ENCODE results near the gene TEX2.

TEX2 gene

DNA sequence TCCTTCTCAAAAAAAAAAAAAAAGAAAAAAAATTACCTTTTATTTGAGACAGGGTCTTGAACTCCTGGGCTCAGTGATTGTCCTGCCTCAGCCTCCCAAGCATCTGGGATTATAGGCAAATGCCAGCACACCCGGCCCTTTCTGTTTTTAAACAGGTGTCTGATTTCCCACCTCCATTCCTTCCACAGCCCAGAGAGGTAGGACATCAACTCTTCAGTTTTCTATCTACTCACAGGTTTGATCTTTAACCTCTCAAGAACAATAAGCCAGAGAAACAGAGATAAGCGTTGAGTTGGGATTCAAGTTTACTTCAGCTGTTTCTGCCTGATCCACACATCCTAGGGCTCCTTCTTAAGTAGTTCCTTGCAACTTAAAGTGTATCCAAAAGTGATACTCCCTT, 41.5 kb upstream of the TEX2 start:
- no peak overlapping the region for H3K27ac ChIP-seq
- TF ChIP-seq, protein P1, sequence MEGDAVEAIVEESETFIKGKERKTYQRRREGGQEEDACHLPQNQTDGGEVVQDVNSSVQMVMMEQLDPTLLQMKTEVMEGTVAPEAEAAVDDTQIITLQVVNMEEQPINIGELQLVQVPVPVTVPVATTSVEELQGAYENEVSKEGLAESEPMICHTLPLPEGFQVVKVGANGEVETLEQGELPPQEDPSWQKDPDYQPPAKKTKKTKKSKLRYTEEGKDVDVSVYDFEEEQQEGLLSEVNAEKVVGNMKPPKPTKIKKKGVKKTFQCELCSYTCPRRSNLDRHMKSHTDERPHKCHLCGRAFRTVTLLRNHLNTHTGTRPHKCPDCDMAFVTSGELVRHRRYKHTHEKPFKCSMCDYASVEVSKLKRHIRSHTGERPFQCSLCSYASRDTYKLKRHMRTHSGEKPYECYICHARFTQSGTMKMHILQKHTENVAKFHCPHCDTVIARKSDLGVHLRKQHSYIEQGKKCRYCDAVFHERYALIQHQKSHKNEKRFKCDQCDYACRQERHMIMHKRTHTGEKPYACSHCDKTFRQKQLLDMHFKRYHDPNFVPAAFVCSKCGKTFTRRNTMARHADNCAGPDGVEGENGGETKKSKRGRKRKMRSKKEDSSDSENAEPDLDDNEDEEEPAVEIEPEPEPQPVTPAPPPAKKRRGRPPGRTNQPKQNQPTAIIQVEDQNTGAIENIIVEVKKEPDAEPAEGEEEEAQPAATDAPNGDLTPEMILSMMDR (IDR thresholded peaks at IDR 0.05) = no peak
- H3K4me3 ChIP-seq (ENCODE audit: low read depth, low read length) = no peak overlapping the region
- no peak overlapping the region for H2AFZ ChIP-seq
- H3K79me2 ChIP-seq = no peaks in the 10 kb centered on the region
- H3K27me3 ChIP-seq (ENCODE audit: control insufficient read depth, insufficient read depth, low read length) = no peaks in the 10 kb centered on the region
- H3K4me1 ChIP-seq = no peaks in the 10 kb centered on the region
- H3K4me2 ChIP-seq (ENCODE audit: low read length) = no peak overlapping the region
- H3K36me3 ChIP-seq (ENCODE audit: control insufficient read depth, insufficient read depth, low read length) = no peaks in the 10 kb centered on the region
- no peaks in the 10 kb centered on the region for H3K9me3 ChIP-seq (ENCODE audit: control insufficient read depth, low read length)
- no peak overlapping the region for H3K9ac ChIP-seq

DNA sequence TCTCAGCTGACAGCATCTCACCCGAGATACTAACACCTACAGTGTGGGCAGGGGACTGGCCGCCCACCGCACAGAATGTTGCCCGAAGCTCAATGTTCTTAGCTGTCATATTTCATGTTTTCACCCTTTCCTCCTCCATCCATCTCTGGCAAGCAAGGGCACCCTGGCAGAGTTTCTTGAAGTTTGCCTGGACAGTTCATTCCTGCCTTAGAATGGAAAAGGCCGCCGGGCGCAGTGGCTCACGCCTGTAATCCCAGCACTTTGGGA, 37.6 kb upstream of the TEX2 start:
- Histone ChIP-seq H3K4me2 (ENCODE audit: low read length) (no peak overlapping the region), H2AFZ (no peak overlapping the region), H3K36me3 (ENCODE audit: control insufficient read depth, insufficient read depth, low read length) (no peaks in the 10 kb centered on the region), H3K9ac (no peak overlapping the region), H3K4me3 (ENCODE audit: low read depth, low read length) (no peak overlapping the region), H3K9me3 (ENCODE audit: control insufficient read depth, low read length) (no peaks in the 10 kb centered on the region), H3K27ac (no peak overlapping the region), H3K4me1 (no peaks in the 10 kb centered on the region), H3K79me2 (no peaks in the 10 kb centered on the region), H3K27me3 (ENCODE audit: control insufficient read depth, insufficient read depth, low read length) (no peaks in the 10 kb centered on the region)
- TF ChIP-seq, protein P1 (IDR thresholded peaks at IDR 0.05) = no peak

DNA sequence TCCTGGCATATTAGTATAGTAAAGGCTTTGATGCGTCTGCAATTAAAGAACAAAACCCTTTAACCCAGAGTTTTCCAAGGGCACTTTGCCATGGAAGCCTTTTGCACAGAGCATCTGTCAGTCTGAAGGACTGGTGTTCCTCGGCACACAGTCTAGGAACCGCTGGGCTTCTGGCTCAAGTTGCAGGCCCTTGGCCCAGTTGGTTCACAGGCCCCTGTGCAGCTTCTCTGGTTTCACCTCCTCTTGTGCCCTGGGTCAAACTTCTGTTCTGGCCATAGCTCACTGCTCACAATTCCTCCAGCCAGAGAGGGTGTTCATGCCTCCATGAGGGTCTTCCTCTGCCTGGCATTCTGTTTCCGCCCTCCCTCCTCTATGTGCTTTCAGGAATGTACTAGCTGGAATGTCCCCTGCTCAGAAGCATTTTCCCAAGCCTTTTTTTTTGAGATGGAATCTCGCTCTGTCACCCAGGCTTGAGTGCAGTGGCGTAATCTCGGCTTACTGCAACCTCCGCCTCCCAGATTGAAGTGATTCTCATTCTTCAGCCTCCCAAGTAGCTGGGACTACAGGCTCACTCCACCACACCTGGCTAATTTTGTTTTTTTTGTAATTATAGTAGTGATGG, 34.5 kb upstream of the TEX2 start:
- H3K79me2 ChIP-seq = no peaks in the 10 kb centered on the region
- no peak overlapping the region for H3K27ac ChIP-seq
- no peaks in the 10 kb centered on the region for H3K36me3 ChIP-seq (ENCODE audit: control insufficient read depth, insufficient read depth, low read length)
- H2AFZ ChIP-seq = no peak overlapping the region
- no peak overlapping the region for H3K4me3 ChIP-seq (ENCODE audit: low read depth, low read length)
- TF ChIP-seq, protein P1 (IDR thresholded peaks at IDR 0.05) = no peak
- no peak overlapping the region for H3K9ac ChIP-seq
- H3K27me3 ChIP-seq (ENCODE audit: control insufficient read depth, insufficient read depth, low read length) = no peaks in the 10 kb centered on the region
- no peaks in the 10 kb centered on the region for H3K4me1 ChIP-seq
- H3K9me3 ChIP-seq (ENCODE audit: control insufficient read depth, low read length) = no peaks in the 10 kb centered on the region
- H3K4me2 ChIP-seq (ENCODE audit: low read length) = no peak overlapping the region

DNA sequence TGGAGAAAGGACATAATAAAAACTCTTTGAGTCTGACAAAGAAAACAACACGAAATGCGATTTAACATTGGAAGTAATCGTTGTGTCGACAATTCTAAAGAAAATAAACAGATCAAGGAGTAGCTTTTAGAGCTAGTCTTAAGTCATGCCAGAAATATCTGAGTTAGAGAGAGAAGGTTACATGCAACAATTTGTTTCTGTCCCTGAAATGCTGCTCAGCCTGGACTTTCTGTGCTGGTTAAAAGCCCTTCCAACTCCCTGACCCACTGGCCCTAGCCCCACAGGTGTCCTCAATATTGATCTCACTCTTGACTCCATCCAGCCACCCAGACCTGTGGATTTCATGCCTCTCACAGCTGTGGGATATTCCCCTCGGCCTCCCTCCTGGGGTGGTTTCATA, 33.2 kb upstream of the TEX2 start:
- no peak overlapping the region for H3K4me2 ChIP-seq (ENCODE audit: low read length)
- TF ChIP-seq, protein P1 (IDR thresholded peaks at IDR 0.05) = no peak
- no peak overlapping the region for H3K4me3 ChIP-seq (ENCODE audit: low read depth, low read length)
- H3K27me3 ChIP-seq (ENCODE audit: control insufficient read depth, insufficient read depth, low read length) = no peaks in the 10 kb centered on the region
- H3K79me2 ChIP-seq = no peaks in the 10 kb centered on the region
- H3K9ac ChIP-seq = no peak overlapping the region
- H2AFZ ChIP-seq = no peak overlapping the region
- no peaks in the 10 kb centered on the region for H3K36me3 ChIP-seq (ENCODE audit: control insufficient read depth, insufficient read depth, low read length)
- H3K9me3 ChIP-seq (ENCODE audit: control insufficient read depth, low read length) = no peaks in the 10 kb centered on the region
- H3K4me1 ChIP-seq = no peaks in the 10 kb centered on the region
- H3K27ac ChIP-seq = no peak overlapping the region

DNA sequence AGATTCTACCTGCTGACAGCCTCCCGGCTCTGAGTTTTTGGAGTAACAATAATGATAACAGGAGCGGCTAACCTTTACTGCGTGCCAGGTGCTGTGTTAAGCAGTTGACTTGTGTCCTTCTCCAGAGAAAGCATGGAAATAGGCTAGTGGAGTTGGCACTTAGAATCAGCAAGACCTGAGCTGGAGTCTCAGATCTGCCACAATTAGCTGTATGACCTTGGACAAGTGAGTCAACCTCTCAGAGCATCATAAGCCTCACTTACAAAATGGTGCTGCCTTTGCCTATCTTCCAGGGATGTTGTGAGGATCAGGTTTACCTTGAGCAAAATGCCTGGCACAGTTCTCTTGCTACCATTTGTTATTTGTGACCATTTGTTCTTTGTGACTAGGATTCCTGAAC, 32.1 kb upstream of the TEX2 start:
- Histone ChIP-seq H2AFZ (no peak overlapping the region), H3K79me2 (no peaks in the 10 kb centered on the region), H3K27me3 (ENCODE audit: control insufficient read depth, insufficient read depth, low read length) (no peaks in the 10 kb centered on the region), H3K36me3 (ENCODE audit: control insufficient read depth, insufficient read depth, low read length) (no peaks in the 10 kb centered on the region), H3K27ac (no peak overlapping the region), H3K4me1 (no peaks in the 10 kb centered on the region), H3K9me3 (ENCODE audit: control insufficient read depth, low read length) (no peaks in the 10 kb centered on the region), H3K4me3 (ENCODE audit: low read depth, low read length) (no peak overlapping the region), H3K9ac (no peak overlapping the region), H3K4me2 (ENCODE audit: low read length) (no peak overlapping the region)
- TF ChIP-seq, protein P1 (IDR thresholded peaks at IDR 0.05) = no peak
